A673 (cell line): Measurements from ENCODE around the gene CLDN20. TPM values are rescaled to one million over a fixed set of nuclear protein-coding genes. Genes with fewer than 3 reads are reported as not detected.

ENCODE experiments used
- BruUV-seq: library from RNA; stranded (reverse); fragments of 400-500 nt; replicated peaks from 2 replicates; lab custom pipeline; 2021; lab: Mats Ljungman, UMichigan
- CTCF ChIA-PET: fragments of 300-600 bp; sonication (Branson Sonifier 250); formaldehyde crosslinking; loops from one replicate; lab custom pipeline; 2022; ENCODE audit warnings: antibody characterized with exemption; lab: Charles Lee
- POLR2A ChIA-PET: fragments of 300-600 bp; sonication (Branson Sonifier 250); formaldehyde crosslinking; loops from one replicate; lab custom pipeline; 2022; ENCODE audit warnings: antibody characterized with exemption; ENCODE audit not compliant: low non-redundant PET; lab: Charles Lee
- DNase-seq: peaks from one replicate; pipeline ENCODE4 v3.0.0-alpha.2; 2015; ENCODE audit warnings: low spot score
- H3K27ac ChIP-seq: fragments of 200-600 bp; sonication (generic); 2 replicates; pipeline ENCODE4 v1.5.1; 2016; ENCODE audit warnings: mixed run types, low read depth, mild to moderate bottlenecking, mixed read lengths, antibody characterized with exemption, low read length; ENCODE audit not compliant: poor library complexity, severe bottlenecking
- H3K27me3 ChIP-seq: fragments of 200-600 bp; sonication (generic); replicated peaks from 2 replicates; pipeline ENCODE4 v1.6.1; 2017; ENCODE audit warnings: mixed run types, low read depth, mild to moderate bottlenecking, mixed read lengths, antibody characterized with exemption, low read length; ENCODE audit not compliant: insufficient read depth, poor library complexity
- H3K36me3 ChIP-seq: fragments of 200-600 bp; sonication (generic); 2 replicates; pipeline ENCODE4 v1.6.1; 2016; ENCODE audit warnings: mixed run types, mild to moderate bottlenecking, mixed read lengths, antibody characterized with exemption, low read length; ENCODE audit not compliant: insufficient read depth, poor library complexity, severe bottlenecking
- H3K4me1 ChIP-seq: fragments of 200-600 bp; sonication (generic); 2 replicates; pipeline ENCODE4 v1.6.1; 2017; ENCODE audit warnings: mixed run types, mild to moderate bottlenecking, mixed read lengths, antibody characterized with exemption, low read length; ENCODE audit not compliant: insufficient read depth, poor library complexity, severe bottlenecking
- H3K4me3 ChIP-seq: fragments of 200-600 bp; sonication (generic); 2 replicates; pipeline ENCODE4 v1.5.1; 2016; ENCODE audit warnings: low read depth, mixed run types, mild to moderate bottlenecking, mixed read lengths, low read length; ENCODE audit not compliant: poor library complexity, severe bottlenecking
- H3K9me3 ChIP-seq: fragments of 200-600 bp; sonication (generic); 2 replicates; pipeline ENCODE4 v1.6.1; 2016; ENCODE audit warnings: mixed run types, low read depth, mild to moderate bottlenecking, mixed read lengths, antibody characterized with exemption, low read length; ENCODE audit not compliant: poor library complexity, severe bottlenecking
- EZH2 ChIP-seq: fragments of 200-600 bp; sonication (generic); IDR thresholded peaks from 2 replicates; pipeline ENCODE4 v1.6.1; 2017; ENCODE audit warnings: borderline replicate concordance, low read depth, mild to moderate bottlenecking, mixed read lengths, antibody characterized with exemption, low read length; ENCODE audit not compliant: poor library complexity, severe bottlenecking
- intact Hi-C: fragments of 100-400 bp; cut with micrococcal nuclease; formaldehyde crosslinking; loops from one replicate; pipeline ENCODE4 v1.10.0; 2022; ENCODE audit not compliant: unreplicated experiment
- total RNA-seq: library from RNA; stranded (reverse); gene quantifications from 2 replicates; pipeline ENCODE4 v1.2.3, GENCODE V29; 2021
- TF ChIP-seq, protein P1 (sequence below): fragments of 300-800, 200-600 bp; sonication (generic); conservative IDR thresholded peaks from 2 replicates; pipeline ENCODE4 v1.5.1; 2017; ENCODE audit warnings: low read depth, mild to moderate bottlenecking, antibody characterized with exemption, low read length, moderate library complexity, mixed read lengths

The CLDN20 gene
- total RNA-seq, 1 experiment from 2014 or later = not detected

DNA sequence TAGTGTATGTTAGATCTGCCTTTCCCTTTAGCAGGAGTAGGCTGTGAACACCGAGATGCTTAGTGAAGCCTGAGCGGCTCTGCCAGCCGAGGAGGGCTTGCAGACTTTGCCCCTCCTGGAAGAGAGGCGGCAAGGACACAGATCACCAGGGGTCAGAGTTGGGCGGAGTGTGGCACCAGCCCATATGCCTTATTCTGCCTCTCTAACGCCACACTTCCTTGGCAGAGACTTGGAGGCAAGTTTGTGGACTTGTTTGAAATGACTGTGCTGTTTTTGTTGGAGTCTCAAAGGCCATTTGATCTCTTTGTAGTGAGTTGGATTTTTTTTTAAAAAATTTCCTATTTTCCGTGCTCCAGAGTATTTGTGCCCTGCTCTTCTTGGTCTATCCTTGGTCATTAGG is 44.5 kb upstream of the CLDN20 start:
- CTCF ChIA-PET = no interaction called here
- Histone ChIP-seq H3K36me3 (no peaks in the 10 kb centered on the region), H3K9me3 (no peaks in the 10 kb centered on the region), H3K4me3 (no peak overlapping the region), H3K4me1 (no peaks in the 10 kb centered on the region), H3K27me3 (no peaks in the 10 kb centered on the region), H3K27ac (no peak overlapping the region)
- no TSS peak for BruUV-seq
- TF ChIP-seq, protein P1, sequence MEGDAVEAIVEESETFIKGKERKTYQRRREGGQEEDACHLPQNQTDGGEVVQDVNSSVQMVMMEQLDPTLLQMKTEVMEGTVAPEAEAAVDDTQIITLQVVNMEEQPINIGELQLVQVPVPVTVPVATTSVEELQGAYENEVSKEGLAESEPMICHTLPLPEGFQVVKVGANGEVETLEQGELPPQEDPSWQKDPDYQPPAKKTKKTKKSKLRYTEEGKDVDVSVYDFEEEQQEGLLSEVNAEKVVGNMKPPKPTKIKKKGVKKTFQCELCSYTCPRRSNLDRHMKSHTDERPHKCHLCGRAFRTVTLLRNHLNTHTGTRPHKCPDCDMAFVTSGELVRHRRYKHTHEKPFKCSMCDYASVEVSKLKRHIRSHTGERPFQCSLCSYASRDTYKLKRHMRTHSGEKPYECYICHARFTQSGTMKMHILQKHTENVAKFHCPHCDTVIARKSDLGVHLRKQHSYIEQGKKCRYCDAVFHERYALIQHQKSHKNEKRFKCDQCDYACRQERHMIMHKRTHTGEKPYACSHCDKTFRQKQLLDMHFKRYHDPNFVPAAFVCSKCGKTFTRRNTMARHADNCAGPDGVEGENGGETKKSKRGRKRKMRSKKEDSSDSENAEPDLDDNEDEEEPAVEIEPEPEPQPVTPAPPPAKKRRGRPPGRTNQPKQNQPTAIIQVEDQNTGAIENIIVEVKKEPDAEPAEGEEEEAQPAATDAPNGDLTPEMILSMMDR = no peak
- no peak for TF ChIP-seq EZH2
- POLR2A ChIA-PET = no interaction called here
- no peak for DNase-seq
- intact Hi-C loops = no loop called here

DNA sequence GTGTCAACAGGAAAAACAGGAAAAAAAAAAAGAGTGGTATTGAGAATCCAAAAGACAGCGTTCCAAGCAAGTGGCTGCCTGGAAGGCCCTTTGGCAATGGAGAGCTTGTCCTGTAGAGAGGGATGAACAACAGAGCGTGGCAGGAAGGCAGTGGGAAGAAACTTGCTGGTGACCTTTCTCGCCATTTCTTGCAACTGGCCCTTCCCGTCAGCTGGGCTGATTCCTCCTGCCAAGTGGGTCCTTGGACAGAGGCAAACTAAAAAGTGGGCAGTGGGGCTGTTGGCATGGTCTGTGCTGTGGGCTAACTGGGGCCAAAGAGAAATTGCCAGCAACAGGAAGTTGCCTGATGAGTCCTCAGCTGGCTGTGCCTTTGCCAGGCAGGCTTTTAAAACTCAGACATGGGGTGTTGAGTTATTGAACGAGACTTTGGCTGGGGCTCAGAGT is 43.9 kb upstream of the CLDN20 start:
- no peak overlapping the region for H3K4me3 ChIP-seq
- no peak for DNase-seq
- H3K27ac ChIP-seq = no peak overlapping the region
- ChIA-PET CTCF (no interaction called here), POLR2A (no interaction called here)
- TF ChIP-seq, protein P1 = no peak
- no peak for TF ChIP-seq EZH2
- no peaks in the 10 kb centered on the region for H3K4me1 ChIP-seq
- no peaks in the 10 kb centered on the region for H3K27me3 ChIP-seq
- intact Hi-C loops = no loop called here
- H3K36me3 ChIP-seq = no peaks in the 10 kb centered on the region
- H3K9me3 ChIP-seq = no peaks in the 10 kb centered on the region
- BruUV-seq = no TSS peak

DNA sequence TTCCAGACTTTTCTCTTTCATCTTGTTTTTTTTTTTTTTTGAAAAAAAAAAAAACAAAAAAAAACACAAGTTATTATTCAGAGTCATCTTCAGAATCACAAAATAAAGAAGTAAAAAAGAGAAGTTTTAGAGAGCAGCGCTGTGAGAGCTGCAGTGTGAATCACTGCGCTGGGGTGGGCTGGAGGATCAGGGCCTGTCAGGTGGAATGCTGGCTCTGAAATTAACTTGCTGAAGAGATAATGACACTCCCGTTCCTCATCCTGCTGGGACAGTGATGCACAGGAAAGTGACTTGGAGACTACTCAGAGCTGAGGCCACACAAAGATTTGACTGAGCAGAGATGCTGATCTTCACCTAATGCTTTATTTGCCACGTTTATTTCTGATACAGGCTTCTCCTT is 42.7 kb upstream of the CLDN20 start:
- Histone ChIP-seq H3K27ac (no peak overlapping the region), H3K36me3 (no peaks in the 10 kb centered on the region), H3K9me3 (no peaks in the 10 kb centered on the region), H3K4me1 (no peaks in the 10 kb centered on the region), H3K27me3 (no peaks in the 10 kb centered on the region), H3K4me3 (no peak overlapping the region)
- POLR2A ChIA-PET = no interaction called here
- TF ChIP-seq, protein P1 = no peak
- no peak for TF ChIP-seq EZH2
- intact Hi-C loops = no loop called here
- DNase-seq = no peak
- BruUV-seq = no TSS peak
- CTCF ChIA-PET = no interaction called here
